SK-N-SH treated with all-trans-retinoic acid at 6 μM for 48 hours (cell line): ENCODE data around the gene MYH1.
"Not testable (repeated sequence)": the region's sequence is repeated elsewhere in the genome, so short reads cannot be mapped to it uniquely, and the experiment has no call there.

ENCODE experiments used
- ATAC-seq: fragments of 200-7000 bp; cut with Tn5 transposase; 3 replicates; pipeline ENCODE4 v1.9.1; 2020; ENCODE audit warnings: mild to moderate bottlenecking, moderate library complexity
- ARNTL ChIP-seq: fragments of 450-650 bp; formaldehyde crosslinking; IDR thresholded peaks from 2 replicates; pipeline ENCODE4 v1.5.0; 2020; ENCODE audit warnings: low read depth, mild to moderate bottlenecking, moderate library complexity, borderline replicate concordance
- BACH2 ChIP-seq: fragments of 250-450 bp; sonication (Bioruptor Pico); IDR thresholded peaks from 2 replicates; pipeline ENCODE4 v1.9.0; 2021; ENCODE audit warnings: mild to moderate bottlenecking, borderline replicate concordance
- CREB5 ChIP-seq: fragments of 250-450 bp; sonication (Bioruptor Pico); IDR thresholded peaks from 2 replicates; pipeline ENCODE4 v1.5.1; 2020; ENCODE audit warnings: low read depth, mild to moderate bottlenecking, moderate library complexity
- CSDC2 ChIP-seq: fragments of 250-450 bp; sonication (Bioruptor Pico); IDR thresholded peaks from 2 replicates; pipeline ENCODE4 v1.5.0; 2020; ENCODE audit warnings: mild to moderate bottlenecking, moderate library complexity
- CSRNP3 ChIP-seq: fragments of 250-450 bp; sonication (Bioruptor Pico); IDR thresholded peaks from 2 replicates; pipeline ENCODE4 v1.5.1; 2021; ENCODE audit warnings: mild to moderate bottlenecking, moderate library complexity
- ESRRG ChIP-seq: fragments of 250-450 bp; sonication (Bioruptor Pico); IDR thresholded peaks from 2 replicates; pipeline ENCODE4 v1.6.1; 2021; ENCODE audit warnings: mild to moderate bottlenecking
- GLIS3 ChIP-seq: fragments of 250-450 bp; sonication (Bioruptor Pico); IDR thresholded peaks from 2 replicates; pipeline ENCODE4 v1.5.0; 2020; ENCODE audit warnings: mild to moderate bottlenecking, moderate library complexity
- ISL1 ChIP-seq: fragments of 250-450 bp; sonication (Bioruptor Pico); IDR thresholded peaks from 2 replicates; pipeline ENCODE4 v2.1.2; 2022; ENCODE audit warnings: mild to moderate bottlenecking, moderate library complexity
- POU6F1 ChIP-seq: fragments of 250-450 bp; sonication (Bioruptor Pico); IDR thresholded peaks from 2 replicates; pipeline ENCODE4 v1.8.0; 2021; ENCODE audit warnings: low read depth, mild to moderate bottlenecking, moderate library complexity, borderline replicate concordance
- PPARA ChIP-seq: fragments of 250-450 bp; sonication (Bioruptor Pico); IDR thresholded peaks from 2 replicates; pipeline ENCODE4 v1.5.0; 2020; ENCODE audit warnings: mild to moderate bottlenecking, borderline replicate concordance
- RARB ChIP-seq: fragments of 250-450 bp; sonication (Bioruptor Pico); IDR thresholded peaks from 2 replicates; pipeline ENCODE4 v1.8.0; 2021; ENCODE audit warnings: mild to moderate bottlenecking, moderate library complexity
- SNAI2 ChIP-seq: fragments of 250-450 bp; sonication (Bioruptor Pico); IDR thresholded peaks from 2 replicates; pipeline ENCODE4 v1.5.0; 2020; ENCODE audit warnings: mild to moderate bottlenecking, moderate library complexity
- TCF4 ChIP-seq: fragments of 250-450 bp; sonication (Bioruptor Pico); IDR thresholded peaks from 2 replicates; pipeline ENCODE4 v1.8.0; 2021; ENCODE audit warnings: mild to moderate bottlenecking, moderate library complexity, borderline replicate concordance
- TOX ChIP-seq: fragments of 250-450 bp; sonication (Bioruptor Pico); IDR thresholded peaks from 2 replicates; pipeline ENCODE4 v1.8.0; 2021; ENCODE audit warnings: mild to moderate bottlenecking, moderate library complexity, borderline replicate concordance
- TSHZ2 ChIP-seq: fragments of 250-450 bp; sonication (Bioruptor Pico); IDR thresholded peaks from 2 replicates; pipeline ENCODE4 v1.5.0; 2020; ENCODE audit warnings: mild to moderate bottlenecking, moderate library complexity
- ZC3H10 ChIP-seq: fragments of 250-450 bp; sonication (Bioruptor Pico); IDR thresholded peaks from 2 replicates; pipeline ENCODE4 v1.5.1; 2021; ENCODE audit warnings: mild to moderate bottlenecking, moderate library complexity
- ZFP30 ChIP-seq: fragments of 450-650 bp; formaldehyde crosslinking; IDR thresholded peaks from 2 replicates; pipeline ENCODE4 v1.5.0; 2022; ENCODE audit warnings: mild to moderate bottlenecking, moderate library complexity
- ZNF565 ChIP-seq: fragments of 450-650 bp; formaldehyde crosslinking; conservative IDR thresholded peaks from 2 replicates; pipeline ENCODE4 v1.5.0; 2020; ENCODE audit warnings: low read depth, mild to moderate bottlenecking, moderate library complexity
- ZNF8 ChIP-seq: fragments of 450-650 bp; formaldehyde crosslinking; IDR thresholded peaks from 2 replicates; pipeline ENCODE4 v1.5.0; 2020; ENCODE audit warnings: mild to moderate bottlenecking, moderate library complexity

The MYH1 gene

GRCh38 chr17:10550014-10550413, 31.7 kb upstream of the MYH1 start:
- TF ChIP-seq GLIS3 (CRISPR knock-in tag) (no peak), ARNTL (CRISPR knock-in tag) (no peak)
- no peak for ATAC-seq

- no peak for TF ChIP-seq ESRRG (CRISPR knock-in tag)
- TF ChIP-seq TOX (CRISPR knock-in tag), result no peak
- no peak for TF ChIP-seq RARB
- no peak for TF ChIP-seq CREB5 (CRISPR knock-in tag)
- TF ChIP-seq ZNF565 (CRISPR knock-in tag), result no peak
- no peak for TF ChIP-seq ZFP30 (CRISPR knock-in tag)
- no peak for TF ChIP-seq ZNF8 (CRISPR knock-in tag)
- TF ChIP-seq ZC3H10 (CRISPR knock-in tag), result no peak
- TF ChIP-seq SNAI2 (CRISPR knock-in tag), result no peak
- no peak for TF ChIP-seq TSHZ2 (CRISPR knock-in tag)
- TF ChIP-seq CSDC2, result no peak
- no peak for TF ChIP-seq CSRNP3 (CRISPR knock-in tag)
- no peak for TF ChIP-seq BACH2 (CRISPR knock-in tag)
- TF ChIP-seq PPARA, result no peak
- no peak for TF ChIP-seq ISL1 (CRISPR knock-in tag)
- no peak for TF ChIP-seq TCF4 (CRISPR knock-in tag)
- TF ChIP-seq POU6F1 (CRISPR knock-in tag), result no peak
- no peak for TF ChIP-seq ARNTL (CRISPR knock-in tag)
- no peak for ATAC-seq
Observed at GRCh38 chr17:10549096-10549842, 30.9 kb upstream of the MYH1 start, which contains the start of gene MYH2. MYH2 (minus strand) TSS chr17:10549658; CDS start chr17:10547920, 1,738 bp downstream.

- ATAC-seq, result peak; percentile 40; the same call in 2 of the 3 replicates
- TF ChIP-seq CSRNP3 (CRISPR knock-in tag) (no peak), ZC3H10 (CRISPR knock-in tag) (no peak), BACH2 (CRISPR knock-in tag) (no peak)
Observed at GRCh38 chr17:10547351-10547750, 29.0 kb upstream of the MYH1 start.

GRCh38 chr17:10543486-10543885, 25.1 kb upstream of the MYH1 start:
- peak; percentile 65 for TF ChIP-seq ISL1 (CRISPR knock-in tag)
- peak; percentile 33; the same call in 1 of the 3 replicates for ATAC-seq

GRCh38 chr17:10541179-10541578, 22.8 kb upstream of the MYH1 start:
- ATAC-seq, result not testable (repeated sequence)
